Middle frontal gyrus (tissue), 1 donor: ENCODE results near the gene HSD17B11.
"Not testable (repeated sequence)": the region's sequence is repeated elsewhere in the genome, so short reads cannot be mapped to it uniquely, and the experiment has no call there.

Experiments used
- DNase-seq: peaks from one replicate; pipeline ENCODE4 v3.0.0-alpha.2; 2015; ENCODE audit warnings: low spot score; ENCODE audit errors: extremely low spot score

HSD17B11 gene

GRCh38 chr4:87359258-87359657 is 31.7 kb downstream of the HSD17B11 start:
- no peak for DNase-seq

GRCh38 chr4:87356832-87357526 is 34.0 kb downstream of the HSD17B11 start:
- DNase-seq = no peak

GRCh38 chr4:87354168-87355102 is 36.6 kb downstream of the HSD17B11 start:
- DNase-seq = no peak

- DNase-seq = no peak
Observed at GRCh38 chr4:87353592-87353991, 37.4 kb downstream of the HSD17B11 start.

- no peak for DNase-seq
Observed at GRCh38 chr4:87345139-87345538, 45.8 kb downstream of the HSD17B11 start.

GRCh38 chr4:87342872-87343271 is 48.1 kb downstream of the HSD17B11 start:
- no peak for DNase-seq

- DNase-seq = not testable (repeated sequence)
Observed at GRCh38 chr4:87341954-87342635, 48.9 kb downstream of the HSD17B11 start.

- no peak for DNase-seq
Observed at GRCh38 chr4:87339440-87339839, 51.5 kb downstream of the HSD17B11 start.

- DNase-seq = no peak
Observed at GRCh38 chr4:87337361-87337760, 53.6 kb downstream of the HSD17B11 start.

- no peak for DNase-seq
Observed at GRCh38 chr4:87333267-87333666, 57.7 kb downstream of the HSD17B11 start.

- DNase-seq = no peak
Observed at GRCh38 chr4:87330761-87331160, 60.2 kb downstream of the HSD17B11 start.

GRCh38 chr4:87327136-87327535 is 63.9 kb downstream of the HSD17B11 start:
- DNase-seq = no peak

GRCh38 chr4:87326460-87326859 is 64.5 kb downstream of the HSD17B11 start:
- no peak for DNase-seq

GRCh38 chr4:87322754-87323153 is 68.2 kb downstream of the HSD17B11 start, which contains the start of gene HSD17B13:
Gene HSD17B13 (minus strand): TSS chr4:87322882. CDS start chr4:87322841, 41 bp downstream.
- no peak for DNase-seq

- no peak for DNase-seq
Observed at GRCh38 chr4:87321888-87322287, 69.1 kb downstream of the HSD17B11 start.

GRCh38 chr4:87317527-87317926 is 73.5 kb downstream of the HSD17B11 start:
- DNase-seq = no peak

- DNase-seq = no peak
Observed at GRCh38 chr4:87316961-87317360, 74.0 kb downstream of the HSD17B11 start.

GRCh38 chr4:87315000-87315399 is 76.0 kb downstream of the HSD17B11 start:
- DNase-seq = not testable (repeated sequence)

- no peak for DNase-seq
Observed at GRCh38 chr4:87313756-87314155, 77.2 kb downstream of the HSD17B11 start.

GRCh38 chr4:87311684-87312083 is 79.3 kb downstream of the HSD17B11 start:
- DNase-seq = no peak

GRCh38 chr4:87310691-87311335 is 80.2 kb downstream of the HSD17B11 start:
- no peak for DNase-seq
